Measurements from ENCODE around the gene ST6GAL1. TPM values are rescaled to one million over a fixed set of nuclear protein-coding genes. Genes with fewer than 3 reads are reported as not detected.

The ST6GAL1 gene
- total and polyA plus RNA-seq, 2 of the 13 experiments (the other 11 are each of a cell fraction or from before 2014, with no cell fraction given) = 79.9 to 164 TPM

DNA sequence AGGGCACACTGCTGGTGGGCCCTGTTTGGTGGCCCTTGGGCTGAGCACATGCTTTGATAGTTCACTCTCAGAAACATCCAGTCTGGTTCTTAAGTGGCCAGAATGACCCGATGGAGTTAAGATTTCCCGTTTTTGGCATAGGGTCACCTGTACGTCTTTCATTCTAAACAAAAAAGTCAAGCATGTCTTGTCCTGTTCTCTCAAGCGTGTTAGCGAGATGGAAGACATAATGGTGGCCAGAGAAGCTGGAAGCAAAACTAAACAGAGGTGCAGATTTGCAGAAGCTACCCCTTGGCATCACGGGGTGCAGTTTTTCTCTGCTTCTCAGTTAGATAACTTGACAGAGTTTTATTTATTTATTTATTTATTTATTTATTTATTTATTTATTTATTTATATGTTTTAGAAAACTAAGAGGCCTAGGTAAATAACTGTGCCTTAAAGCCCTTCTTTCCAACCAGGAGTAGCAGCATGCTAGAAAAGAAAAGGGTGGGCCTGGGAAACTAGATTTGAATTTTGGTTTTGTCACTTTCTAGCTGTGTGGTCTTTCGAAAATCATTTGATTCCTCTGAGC, 63.0 kb downstream of the ST6GAL1 start:
- in situ Hi-C loops (cut with HindIII; ENCODE audit: extremely low pct_ligation_motif_present, low pct_unique_long_range_greater_than_20kb) (no loop called here), intact Hi-C loops (cut with micrococcal nuclease; ENCODE audit: unreplicated experiment) (no loop called here)
- Histone ChIP-seq H3K9me3 (ENCODE audit: low read length) (no peaks in the 10 kb centered on the region), H3K9ac (ENCODE audit: insufficient read depth, low read depth, low read length) (no peak overlapping the region), H3K4me2 (ENCODE audit: low read depth, low read length) (no peak overlapping the region), H2AFZ (ENCODE audit: low read length) (no peak overlapping the region), H3K27ac (ENCODE audit: extremely low read length, insufficient read depth, low read length) (peak overlapping the region; percentile 47), H3K4me3 (replicated peaks in 1 of 3; ENCODE audit: insufficient read depth in 1 of 3, low read depth in 2 of 3, low read length in 3 of 3) (no peak overlapping the region), H4K20me1 (ENCODE audit: insufficient read depth, low read length) (no peaks in the 10 kb centered on the region), H3K4me1 (ENCODE audit: insufficient read depth, low read length) (peaks cover 28% of the 10 kb centered on the region), H3K36me3 (replicated peaks in 1 of 2; ENCODE audit: control insufficient read depth in 1 of 2, insufficient read depth in 2 of 2, low read length in 2 of 2) (no peaks in the 10 kb centered on the region), H3K79me2 (ENCODE audit: insufficient read depth, low read length) (no peaks in the 10 kb centered on the region), H3K27me3 (ENCODE audit: control insufficient read depth in 1 of 2, insufficient read depth in 2 of 2, low read length in 2 of 2) (no peaks in the 10 kb centered on the region)
- DNase-seq (ENCODE audit: low spot score) (no peak), FAIRE-seq (no peak), ATAC-seq (peak; percentile 19; the same call in 2 of the 3 replicates)
- BruUV-seq (replicated peaks) = no TSS peak
- 83% methylated on average over 7 of the region's 7 CpGs for WGBS (ENCODE audit: low lambda C conversion rate)
- TF ChIP-seq, protein P1, sequence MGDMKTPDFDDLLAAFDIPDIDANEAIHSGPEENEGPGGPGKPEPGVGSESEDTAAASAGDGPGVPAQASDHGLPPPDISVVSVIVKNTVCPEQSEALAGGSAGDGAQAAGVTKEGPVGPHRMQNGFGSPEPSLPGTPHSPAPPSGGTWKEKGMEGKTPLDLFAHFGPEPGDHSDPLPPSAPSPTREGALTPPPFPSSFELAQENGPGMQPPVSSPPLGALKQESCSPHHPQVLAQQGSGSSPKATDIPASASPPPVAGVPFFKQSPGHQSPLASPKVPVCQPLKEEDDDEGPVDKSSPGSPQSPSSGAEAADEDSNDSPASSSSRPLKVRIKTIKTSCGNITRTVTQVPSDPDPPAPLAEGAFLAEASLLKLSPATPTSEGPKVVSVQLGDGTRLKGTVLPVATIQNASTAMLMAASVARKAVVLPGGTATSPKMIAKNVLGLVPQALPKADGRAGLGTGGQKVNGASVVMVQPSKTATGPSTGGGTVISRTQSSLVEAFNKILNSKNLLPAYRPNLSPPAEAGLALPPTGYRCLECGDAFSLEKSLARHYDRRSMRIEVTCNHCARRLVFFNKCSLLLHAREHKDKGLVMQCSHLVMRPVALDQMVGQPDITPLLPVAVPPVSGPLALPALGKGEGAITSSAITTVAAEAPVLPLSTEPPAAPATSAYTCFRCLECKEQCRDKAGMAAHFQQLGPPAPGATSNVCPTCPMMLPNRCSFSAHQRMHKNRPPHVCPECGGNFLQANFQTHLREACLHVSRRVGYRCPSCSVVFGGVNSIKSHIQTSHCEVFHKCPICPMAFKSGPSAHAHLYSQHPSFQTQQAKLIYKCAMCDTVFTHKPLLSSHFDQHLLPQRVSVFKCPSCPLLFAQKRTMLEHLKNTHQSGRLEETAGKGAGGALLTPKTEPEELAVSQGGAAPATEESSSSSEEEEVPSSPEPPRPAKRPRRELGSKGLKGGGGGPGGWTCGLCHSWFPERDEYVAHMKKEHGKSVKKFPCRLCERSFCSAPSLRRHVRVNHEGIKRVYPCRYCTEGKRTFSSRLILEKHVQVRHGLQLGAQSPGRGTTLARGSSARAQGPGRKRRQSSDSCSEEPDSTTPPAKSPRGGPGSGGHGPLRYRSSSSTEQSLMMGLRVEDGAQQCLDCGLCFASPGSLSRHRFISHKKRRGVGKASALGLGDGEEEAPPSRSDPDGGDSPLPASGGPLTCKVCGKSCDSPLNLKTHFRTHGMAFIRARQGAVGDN (CRISPR knock-in tag; IDR thresholded peaks at IDR 0.05) = 0 out of 2 replicates have a peak, but pooled peaks have one; percentile 1
- TF ChIP-seq, protein P2, sequence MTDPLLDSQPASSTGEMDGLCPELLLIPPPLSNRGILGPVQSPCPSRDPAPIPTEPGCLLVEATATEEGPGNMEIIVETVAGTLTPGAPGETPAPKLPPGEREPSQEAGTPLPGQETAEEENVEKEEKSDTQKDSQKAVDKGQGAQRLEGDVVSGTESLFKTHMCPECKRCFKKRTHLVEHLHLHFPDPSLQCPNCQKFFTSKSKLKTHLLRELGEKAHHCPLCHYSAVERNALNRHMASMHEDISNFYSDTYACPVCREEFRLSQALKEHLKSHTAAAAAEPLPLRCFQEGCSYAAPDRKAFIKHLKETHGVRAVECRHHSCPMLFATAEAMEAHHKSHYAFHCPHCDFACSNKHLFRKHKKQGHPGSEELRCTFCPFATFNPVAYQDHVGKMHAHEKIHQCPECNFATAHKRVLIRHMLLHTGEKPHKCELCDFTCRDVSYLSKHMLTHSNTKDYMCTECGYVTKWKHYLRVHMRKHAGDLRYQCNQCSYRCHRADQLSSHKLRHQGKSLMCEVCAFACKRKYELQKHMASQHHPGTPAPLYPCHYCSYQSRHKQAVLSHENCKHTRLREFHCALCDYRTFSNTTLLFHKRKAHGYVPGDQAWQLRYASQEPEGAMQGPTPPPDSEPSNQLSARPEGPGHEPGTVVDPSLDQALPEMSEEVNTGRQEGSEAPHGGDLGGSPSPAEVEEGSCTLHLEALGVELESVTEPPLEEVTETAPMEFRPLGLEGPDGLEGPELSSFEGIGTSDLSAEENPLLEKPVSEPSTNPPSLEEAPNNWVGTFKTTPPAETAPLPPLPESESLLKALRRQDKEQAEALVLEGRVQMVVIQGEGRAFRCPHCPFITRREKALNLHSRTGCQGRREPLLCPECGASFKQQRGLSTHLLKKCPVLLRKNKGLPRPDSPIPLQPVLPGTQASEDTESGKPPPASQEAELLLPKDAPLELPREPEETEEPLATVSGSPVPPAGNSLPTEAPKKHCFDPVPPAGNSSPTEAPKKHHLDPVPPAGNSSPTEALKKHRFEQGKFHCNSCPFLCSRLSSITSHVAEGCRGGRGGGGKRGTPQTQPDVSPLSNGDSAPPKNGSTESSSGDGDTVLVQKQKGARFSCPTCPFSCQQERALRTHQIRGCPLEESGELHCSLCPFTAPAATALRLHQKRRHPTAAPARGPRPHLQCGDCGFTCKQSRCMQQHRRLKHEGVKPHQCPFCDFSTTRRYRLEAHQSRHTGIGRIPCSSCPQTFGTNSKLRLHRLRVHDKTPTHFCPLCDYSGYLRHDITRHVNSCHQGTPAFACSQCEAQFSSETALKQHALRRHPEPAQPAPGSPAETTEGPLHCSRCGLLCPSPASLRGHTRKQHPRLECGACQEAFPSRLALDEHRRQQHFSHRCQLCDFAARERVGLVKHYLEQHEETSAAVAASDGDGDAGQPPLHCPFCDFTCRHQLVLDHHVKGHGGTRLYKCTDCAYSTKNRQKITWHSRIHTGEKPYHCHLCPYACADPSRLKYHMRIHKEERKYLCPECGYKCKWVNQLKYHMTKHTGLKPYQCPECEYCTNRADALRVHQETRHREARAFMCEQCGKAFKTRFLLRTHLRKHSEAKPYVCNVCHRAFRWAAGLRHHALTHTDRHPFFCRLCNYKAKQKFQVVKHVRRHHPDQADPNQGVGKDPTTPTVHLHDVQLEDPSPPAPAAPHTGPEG (CRISPR knock-in tag; IDR thresholded peaks at IDR 0.05) = no peak
- TF ChIP-seq ZNF775 (CRISPR knock-in tag; IDR thresholded peaks at IDR 0.05; ENCODE audit: borderline replicate concordance) = no peak
- TF ChIP-seq POLR2G (IDR thresholded peaks at IDR 0.05; ENCODE audit: low read depth, low read length) = no peak
- TF ChIP-seq, protein P3, sequence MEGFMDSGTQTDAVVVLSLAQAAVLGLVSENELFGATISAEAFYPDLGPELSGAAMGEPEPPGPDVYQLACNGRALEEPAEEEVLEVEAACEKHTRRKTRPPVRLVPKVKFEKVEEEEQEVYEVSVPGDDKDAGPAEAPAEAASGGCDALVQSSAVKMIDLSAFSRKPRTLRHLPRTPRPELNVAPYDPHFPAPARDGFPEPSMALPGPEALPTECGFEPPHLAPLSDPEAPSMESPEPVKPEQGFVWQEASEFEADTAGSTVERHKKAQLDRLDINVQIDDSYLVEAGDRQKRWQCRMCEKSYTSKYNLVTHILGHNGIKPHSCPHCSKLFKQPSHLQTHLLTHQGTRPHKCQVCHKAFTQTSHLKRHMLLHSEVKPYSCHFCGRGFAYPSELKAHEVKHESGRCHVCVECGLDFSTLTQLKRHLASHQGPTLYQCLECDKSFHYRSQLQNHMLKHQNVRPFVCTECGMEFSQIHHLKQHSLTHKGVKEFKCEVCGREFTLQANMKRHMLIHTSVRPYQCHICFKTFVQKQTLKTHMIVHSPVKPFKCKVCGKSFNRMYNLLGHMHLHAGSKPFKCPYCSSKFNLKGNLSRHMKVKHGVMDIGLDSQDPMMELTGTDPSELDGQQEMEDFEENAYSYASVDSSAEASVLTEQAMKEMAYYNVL (CRISPR knock-in tag; IDR thresholded peaks at IDR 0.05; ENCODE audit: borderline replicate concordance) = no peak
- TF ChIP-seq, protein P4, sequence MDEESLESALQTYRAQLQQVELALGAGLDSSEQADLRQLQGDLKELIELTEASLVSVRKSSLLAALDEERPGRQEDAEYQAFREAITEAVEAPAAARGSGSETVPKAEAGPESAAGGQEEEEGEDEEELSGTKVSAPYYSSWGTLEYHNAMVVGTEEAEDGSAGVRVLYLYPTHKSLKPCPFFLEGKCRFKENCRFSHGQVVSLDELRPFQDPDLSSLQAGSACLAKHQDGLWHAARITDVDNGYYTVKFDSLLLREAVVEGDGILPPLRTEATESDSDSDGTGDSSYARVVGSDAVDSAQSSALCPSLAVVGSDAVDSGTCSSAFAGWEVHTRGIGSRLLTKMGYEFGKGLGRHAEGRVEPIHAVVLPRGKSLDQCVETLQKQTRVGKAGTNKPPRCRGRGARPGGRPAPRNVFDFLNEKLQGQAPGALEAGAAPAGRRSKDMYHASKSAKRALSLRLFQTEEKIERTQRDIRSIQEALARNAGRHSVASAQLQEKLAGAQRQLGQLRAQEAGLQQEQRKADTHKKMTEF (CRISPR knock-in tag; IDR thresholded peaks at IDR 0.05) = no peak
- ChIA-PET CTCF (ENCODE audit: low intra/inter-chr PET ratio, low total read pairs) (no interaction called here), POLR2A (interaction anchor here (1.3 to 1.7 kb wide), 3 partner anchors 46 to 62 kb away, joined by 4 to 7 read pairs (median 5); no protein-coding TSS in a partner anchor)

Measured in HepG2 (cell line).